ENCODE data around the gene CAPN13. TPM values are rescaled to one million over a fixed set of nuclear protein-coding genes. Genes with fewer than 3 reads are reported as not detected.

CAPN13 gene
- total and polyA plus RNA-seq, 2 of the 4 experiments (the other 2 are of a cell fraction): not detected

GRCh38 chr2:30731706-30732105 is 75.5 kb downstream of the CAPN13 start:
- no peak overlapping the region for H2BK120ac ChIP-seq (ENCODE audit: low read depth, low read length)
- no peak overlapping the region for H3K27ac ChIP-seq (ENCODE audit: insufficient read depth, low read length)
- dilution Hi-C loops (cut with HindIII; ENCODE audit: low sequenced_read_pairs, unreplicated experiment): no loop called here

More at GRCh38 chr2:30731706-30732105, 75.5 kb downstream of the CAPN13 start:
- peaks cover 40% of the 10 kb centered on the region for H3K27me3 ChIP-seq (ENCODE audit: control insufficient read depth, insufficient read depth, low read length)
- H2BK5ac ChIP-seq (ENCODE audit: low read depth, low read length, poor library complexity, severe bottlenecking): no peak overlapping the region
- in situ Hi-C loops (cut with MboI; ENCODE audit: low sequenced_read_pairs) (no loop called here), intact Hi-C loops (cut with micrococcal nuclease) (no loop called here)
- H3K4ac ChIP-seq (ENCODE audit: low read depth, low read length): no peak overlapping the region
- H3K18ac ChIP-seq (ENCODE audit: low read depth, low read length): no peak overlapping the region
- TF ChIP-seq RCOR1 (IDR thresholded peaks at IDR 0.05; ENCODE audit: insufficient replicate concordance, low read length) (no peak), NFE2L2 (IDR thresholded peaks at IDR 0.05; ENCODE audit: low read depth, low read length) (no peak), MAFK (IDR thresholded peaks at IDR 0.05; ENCODE audit: low read depth, low read length) (no peak)
- H2AFZ ChIP-seq (replicated peaks; ENCODE audit: low read length, poor library complexity): no peak overlapping the region
- no peaks in the 10 kb centered on the region for H3K9me3 ChIP-seq (ENCODE audit: control insufficient read depth, insufficient read depth, low read length)
- H3K14ac ChIP-seq (replicated peaks; ENCODE audit: low read depth, low read length): no peak overlapping the region
- no peak overlapping the region for H3K4me3 ChIP-seq (ENCODE audit: insufficient read depth, low read depth, low read length)
- H3K56ac ChIP-seq (ENCODE audit: extremely low read depth, insufficient read depth, low read length): no peak overlapping the region
- no peak overlapping the region for H2AK9ac ChIP-seq (replicated peaks; ENCODE audit: low read depth, low read length, poor library complexity)
- H2AK5ac ChIP-seq (ENCODE audit: low read depth, low read length): no peak overlapping the region
- H3K9ac ChIP-seq (ENCODE audit: low read depth, low read length): no peak overlapping the region
- POLR2A ChIA-PET (ENCODE audit: unreplicated experiment): no interaction called here
- CTCF ChIA-PET: no interaction called here
- DNase-seq (no peak), ATAC-seq (ENCODE audit: low read depth) (no peak)
- no peak overlapping the region for H4K5ac ChIP-seq (ENCODE audit: low read depth, low read length)
- no peak overlapping the region for H2BK15ac ChIP-seq (ENCODE audit: low read depth, low read length)
- WGBS, 2 experiments (ENCODE audit: extremely low coverage in 2 of 2, insufficient read length in 1 of 2): no CpG with 5 or more reads among the region's 6 CpGs
- no peaks in the 10 kb centered on the region for H3K9me1 ChIP-seq (ENCODE audit: insufficient read depth, low read length)
- H3K79me1 ChIP-seq (ENCODE audit: low read depth in 1 of 2, low read length in 2 of 2): no peaks in the 10 kb centered on the region
- H4K20me1 ChIP-seq (ENCODE audit: insufficient read depth, low read length): no peaks in the 10 kb centered on the region
- H3K23ac ChIP-seq (ENCODE audit: low read depth, low read length): no peak overlapping the region
- no peaks in the 10 kb centered on the region for H3K36me3 ChIP-seq (ENCODE audit: control insufficient read depth, insufficient read depth, low read length)
- H2BK20ac ChIP-seq (ENCODE audit: low read depth, low read length): no peak overlapping the region
- no TSS peak for BruUV-seq (replicated peaks)
- no peaks in the 10 kb centered on the region for H3K4me1 ChIP-seq (ENCODE audit: control insufficient read depth, insufficient read depth, low read length)
- no peak overlapping the region for H4K91ac ChIP-seq (ENCODE audit: insufficient read depth, low read depth, low read length)
- H4K8ac ChIP-seq (ENCODE audit: low read depth in 2 of 2, low read length in 2 of 2): no peak overlapping the region
- no peak overlapping the region for H3K4me2 ChIP-seq (ENCODE audit: low read depth, low read length)
